SU-DHL-6 (cell line): ENCODE results near the gene FGF9.

Experiments used
- CTCF ChIP-seq: fragments of 200-600 bp; sonication (generic); IDR thresholded peaks from one replicate; pipeline ENCODE4 v1.5.1; 2017; ENCODE audit warnings: antibody characterized with exemption, mild to moderate bottlenecking, low read length, moderate library complexity; ENCODE audit not compliant: insufficient read depth, poor library complexity, severe bottlenecking
- EZH2phosphoT487 ChIP-seq: fragments of 200-600 bp; sonication (generic), shearing (Covaris generic); conservative IDR thresholded peaks from 2 replicates; pipeline ENCODE4 v1.6.1; 2018; ENCODE audit warnings: mild to moderate bottlenecking, antibody characterized with exemption, low read length, moderate library complexity, mixed read lengths

- TF ChIP-seq CTCF (no peak), EZH2phosphoT487 (no peak)
These were observed 81.6 kb downstream of the FGF9 start for GRCh38 chr13:21752501-21752900.
